Measurements from ENCODE around the gene ZNF83. TPM values are rescaled to one million over a fixed set of nuclear protein-coding genes. Genes with fewer than 3 reads are reported as not detected.

Gene ZNF83
- total RNA-seq, 2 experiments from 2014 or later = 51.5 to 53.5 TPM

Other genes with a start within 250 kb of the ZNF83 start
- 10 to 100 TPM; 13.0 to 14.7 TPM for gene ZNF528, start 240.5 kb downstream of the ZNF83 start, total RNA-seq
- gene ZNF534, start 209.2 kb downstream of the ZNF83 start, total RNA-seq = not detected
- gene ZNF578, start 184.8 kb downstream of the ZNF83 start, total RNA-seq = 1 to 10 TPM; 1.4 to 1.9 TPM
- gene ZNF808, start 110.7 kb downstream of the ZNF83 start, total RNA-seq = 10 to 100 TPM; 47.0 to 50.0 TPM
- gene ZNF701, start 68.1 kb downstream of the ZNF83 start, total RNA-seq = 10 to 100 TPM; 34.3 to 35.8 TPM
- 10 to 100 TPM; 38.9 to 41.0 TPM for gene ZNF611, start 96.7 kb upstream of the ZNF83 start, total RNA-seq
- 10 to 100 TPM; 18.2 to 20.5 TPM for gene ZNF600, start 148.4 kb upstream of the ZNF83 start, total RNA-seq
- gene ZNF28, start 183.3 kb upstream of the ZNF83 start, total RNA-seq = 10 to 100 TPM; 26.9 to 27.5 TPM
- gene ZNF468, start 219.3 kb upstream of the ZNF83 start, total RNA-seq = 10 to 100 TPM; 21.2 to 26.7 TPM